ENCODE results near the gene C17orf50.

GRCh38 chr17:35740997-35741931 is 19.4 kb upstream of the C17orf50 start:
- TF ChIP-seq POLR2A (IDR thresholded peaks at IDR 0.05) (no peak), CTCF (IDR thresholded peaks at IDR 0.05) (no peak)
